ENCODE measurements around the gene CAMKMT.

DNA sequence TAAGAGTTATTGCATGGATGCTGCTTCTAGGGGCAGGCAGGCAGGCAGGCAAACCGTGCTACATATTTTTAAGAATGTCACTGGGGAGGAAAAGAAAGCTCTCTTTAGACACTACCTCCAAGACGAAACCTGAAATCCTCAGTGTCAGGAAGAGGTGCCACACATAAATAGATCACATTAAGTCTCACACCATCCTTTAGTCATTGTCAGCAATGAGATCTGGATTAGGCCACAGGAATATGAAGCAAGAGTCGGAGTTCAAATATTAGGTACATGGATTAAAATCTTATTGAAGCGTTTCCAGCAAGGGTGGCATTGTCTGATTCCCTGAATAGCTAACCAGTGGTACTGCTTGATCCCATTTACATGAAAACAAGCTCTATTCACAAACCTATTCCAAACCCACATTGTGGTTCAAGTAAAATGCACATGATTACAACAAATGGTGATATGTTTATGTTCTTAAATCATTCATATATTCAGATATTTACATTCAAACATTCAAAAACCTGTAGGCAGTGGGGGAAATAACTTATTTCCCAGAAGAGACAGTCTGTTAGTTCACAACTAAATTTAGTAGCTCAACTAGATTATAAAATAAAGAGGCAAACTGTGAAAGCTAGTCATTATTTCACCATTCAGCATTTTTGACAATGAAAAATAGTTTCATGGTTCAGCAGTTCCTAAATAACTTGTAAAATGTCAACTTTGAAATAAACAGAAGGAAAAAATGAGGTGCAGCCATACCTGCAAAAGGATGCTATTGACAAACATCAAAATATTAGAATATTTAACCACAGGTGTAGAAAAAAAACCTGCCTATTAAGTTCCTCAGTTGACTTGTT is 384.4 kb downstream of the CAMKMT start:
- TF ChIP-seq, protein P1, sequence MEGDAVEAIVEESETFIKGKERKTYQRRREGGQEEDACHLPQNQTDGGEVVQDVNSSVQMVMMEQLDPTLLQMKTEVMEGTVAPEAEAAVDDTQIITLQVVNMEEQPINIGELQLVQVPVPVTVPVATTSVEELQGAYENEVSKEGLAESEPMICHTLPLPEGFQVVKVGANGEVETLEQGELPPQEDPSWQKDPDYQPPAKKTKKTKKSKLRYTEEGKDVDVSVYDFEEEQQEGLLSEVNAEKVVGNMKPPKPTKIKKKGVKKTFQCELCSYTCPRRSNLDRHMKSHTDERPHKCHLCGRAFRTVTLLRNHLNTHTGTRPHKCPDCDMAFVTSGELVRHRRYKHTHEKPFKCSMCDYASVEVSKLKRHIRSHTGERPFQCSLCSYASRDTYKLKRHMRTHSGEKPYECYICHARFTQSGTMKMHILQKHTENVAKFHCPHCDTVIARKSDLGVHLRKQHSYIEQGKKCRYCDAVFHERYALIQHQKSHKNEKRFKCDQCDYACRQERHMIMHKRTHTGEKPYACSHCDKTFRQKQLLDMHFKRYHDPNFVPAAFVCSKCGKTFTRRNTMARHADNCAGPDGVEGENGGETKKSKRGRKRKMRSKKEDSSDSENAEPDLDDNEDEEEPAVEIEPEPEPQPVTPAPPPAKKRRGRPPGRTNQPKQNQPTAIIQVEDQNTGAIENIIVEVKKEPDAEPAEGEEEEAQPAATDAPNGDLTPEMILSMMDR (IDR thresholded peaks at IDR 0.05) = no peak
- no peak for TF ChIP-seq POLR2A (IDR thresholded peaks at IDR 0.05)
